CD14-positive monocyte (primary cell): Measurements from ENCODE around the gene CMYA5. TPM values are rescaled to one million over a fixed set of nuclear protein-coding genes. Genes with fewer than 3 reads are reported as not detected.

Experiments used
- DNase-seq, 3 donors: peaks; one replicate each; pipeline ENCODE4 v3.0.0-alpha.2; 2011 to 2022
- H2AFZ ChIP-seq: 2 replicates; pipeline ENCODE4 v1.6.0; 2012; ENCODE audit warnings: mild to moderate bottlenecking, low read depth, low read length, inconsistent platforms; ENCODE audit not compliant: insufficient read depth, poor library complexity, severe bottlenecking
- H3K27ac ChIP-seq, 2 donors: 1 replicate in 1 of 2; 2 replicates in 1 of 2; pipeline ENCODE4 v1.5.1; 2012 to 2013; ENCODE audit warnings: low read length in 2 of 2, control low read depth in 1 of 2, inconsistent platforms in 1 of 2, low read depth in 1 of 2, mild to moderate bottlenecking in 1 of 2
- H3K27me3 ChIP-seq, 2 donors: one replicate each; pipeline versions ENCODE4 v1.6.0 to v1.6.1; 2011 to 2013; ENCODE audit warnings: low read length in 2 of 2; ENCODE audit not compliant: control insufficient read depth in 2 of 2, insufficient read depth in 2 of 2
- H3K36me3 ChIP-seq, 2 donors: replicated peaks in 1 of 2; 1 replicate in 1 of 2; 2 replicates in 1 of 2; pipeline versions ENCODE4 v1.5.1 to v1.6.1; 2012 to 2013; ENCODE audit warnings: low read length in 2 of 2, control low read depth in 1 of 2, inconsistent platforms in 1 of 2, mild to moderate bottlenecking in 1 of 2; ENCODE audit not compliant: insufficient read depth in 2 of 2, control insufficient read depth in 1 of 2
- H3K4me1 ChIP-seq, 2 donors: 1 replicate in 1 of 2; 2 replicates in 1 of 2; pipeline versions ENCODE4 v1.5.1 to v1.6.1; 2012 to 2013; ENCODE audit warnings: low read length in 2 of 2, control low read depth in 1 of 2, inconsistent platforms in 1 of 2, mild to moderate bottlenecking in 1 of 2, moderate library complexity in 1 of 2; ENCODE audit not compliant: insufficient read depth in 2 of 2, control insufficient read depth in 1 of 2
- H3K4me2 ChIP-seq: replicated peaks from 2 replicates; pipeline ENCODE3; 2012; ENCODE audit warnings: low read length, moderate library complexity, mild to moderate bottlenecking; ENCODE audit not compliant: poor library complexity, severe bottlenecking; ENCODE audit errors: extremely low read depth
- H3K4me3 ChIP-seq, 3 experiments: fragments of 200-600 bp in 1 of 3; sonication (generic) in 1 of 3; replicated peaks in 1 of 3; 1 replicate in 2 of 3; 2 replicates in 1 of 3; pipeline ENCODE4 v1.5.1; 2011 to 2013; ENCODE audit warnings: low read length in 3 of 3, mild to moderate bottlenecking in 3 of 3, control low read depth in 2 of 3, low read depth in 2 of 3, inconsistent platforms in 1 of 3, moderate library complexity in 1 of 3
- H3K79me2 ChIP-seq: 2 replicates; pipeline ENCODE4 v1.6.0; 2012; ENCODE audit warnings: mild to moderate bottlenecking, control low read depth, inconsistent platforms, low read length, moderate library complexity; ENCODE audit not compliant: insufficient read depth
- H3K9ac ChIP-seq: 2 replicates; pipeline ENCODE4 v1.6.0; 2017; ENCODE audit warnings: low read length, mild to moderate bottlenecking; ENCODE audit not compliant: insufficient read depth, poor library complexity, severe bottlenecking
- H3K9me3 ChIP-seq, 2 donors: replicated peaks in 1 of 2; 1 replicate in 1 of 2; 2 replicates in 1 of 2; pipeline versions ENCODE4 v1.5.1 to v1.6.1; 2012 to 2013; ENCODE audit warnings: low read length in 2 of 2, control low read depth in 1 of 2; ENCODE audit not compliant: control insufficient read depth in 1 of 2, insufficient read depth in 1 of 2
- H4K20me1 ChIP-seq: 2 replicates; pipeline ENCODE4 v1.6.0; 2012; ENCODE audit warnings: mild to moderate bottlenecking, low read length, control low read depth, moderate library complexity; ENCODE audit not compliant: insufficient read depth
- H3K27ac Mint-ChIP-seq, 7 donors: one replicate each; pipeline ENCODE4 v1.8.0; 2020; ENCODE audit warnings: mild to moderate bottlenecking in 7 of 7, mixed read lengths in 7 of 7, moderate library complexity in 6 of 7, inconsistent platforms in 2 of 7
- H3K27me3 Mint-ChIP-seq, 3 donors: one replicate each; pipeline ENCODE4 v1.8.0; 2021 to 2022; ENCODE audit warnings: low read depth in 3 of 3, mild to moderate bottlenecking in 3 of 3, mixed read lengths in 3 of 3, moderate library complexity in 3 of 3, inconsistent platforms in 1 of 3
- H3K36me3 Mint-ChIP-seq, 2 donors: one replicate each; pipeline ENCODE4 v1.8.0; 2020; ENCODE audit warnings: mixed read lengths in 2 of 2, inconsistent platforms in 1 of 2, mild to moderate bottlenecking in 1 of 2
- H3K4me1 Mint-ChIP-seq: one replicate; pipeline ENCODE4 v1.8.0; 2020; ENCODE audit warnings: mild to moderate bottlenecking, mixed read lengths
- H3K4me3 Mint-ChIP-seq, 2 donors: one replicate each; pipeline ENCODE4 v1.8.0; 2020; ENCODE audit warnings: mild to moderate bottlenecking in 2 of 2, mixed read lengths in 2 of 2, moderate library complexity in 1 of 2
- H3K9me3 Mint-ChIP-seq, 7 donors: one replicate each; pipeline ENCODE4 v1.8.0; 2020 to 2022; ENCODE audit warnings: mixed read lengths in 7 of 7, mild to moderate bottlenecking in 6 of 7, moderate library complexity in 6 of 7, inconsistent platforms in 2 of 7
- CTCF ChIP-seq: fragments of 200-600 bp; IDR thresholded peaks from one replicate; pipeline ENCODE4 v1.8.0; 2022; ENCODE audit warnings: antibody characterized with exemption, mild to moderate bottlenecking
- WGBS: methylation state at CpG from one replicate; pipeline ENCODE4 v1.1.5; 2013; ENCODE audit warnings: missing lambda C conversion rate; ENCODE audit not compliant: insufficient coverage; 5-methylcytosine and 5-hydroxymethylcytosine counted together
- intact Hi-C, 2 donors: fragments of 100-400 bp; cut with micrococcal nuclease; formaldehyde crosslinking; loops; one replicate each; pipeline versions ENCODE4 v1.15.0 to v1.15.1; 2023
- polyA plus RNA-seq, 3 donors: library from polyadenylated mRNA; depleted of rRNA in 1 of 3; unstranded in 2 of 3; stranded (reverse) in 1 of 3; fragments of 300-500 nt in 2 of 3; fragments of >200 nt in 1 of 3; fragmentation: Illumina TruSeq in 2 of 3; gene quantifications; 1 replicate in 2 of 3; 2 replicates in 1 of 3; pipeline ENCODE4 v1.2.3, GENCODE V29; 2012 to 2021

Gene CMYA5
- polyA plus RNA-seq, 3 donors: 0.01 to 0.17 TPM; not detected in 1

- Mint-ChIP-seq H3K27ac (no peak overlapping the region), H3K4me3 (no peak overlapping the region), H3K36me3 (no peaks in the 10 kb centered on the region), H3K9me3 (no peaks in the 10 kb centered on the region), H3K27me3 (peaks cover 5 to 6% (median 5%) of the 10 kb centered on the region in 3 donors), H3K4me1 (peaks cover 3% of the 10 kb centered on the region)
- TF ChIP-seq CTCF: no peak
- Histone ChIP-seq H3K36me3 (no peaks in the 10 kb centered on the region), H2AFZ (no peak overlapping the region), H3K27ac (no peak overlapping the region), H3K79me2 (no peaks in the 10 kb centered on the region), H3K27me3 (peaks cover 6% of the 10 kb centered on the region in 2 donors), H3K4me1 (no peaks in the 10 kb centered on the region), H3K4me2 (no peak overlapping the region), H3K9ac (no peak overlapping the region), H4K20me1 (no peaks in the 10 kb centered on the region), H3K4me3 (no peak overlapping the region), H3K9me3 (no peaks in the 10 kb centered on the region)
- WGBS: no CpG with 5 or more reads among the region's 3 CpGs
- no peak for DNase-seq
- intact Hi-C loops: no loop called here
Measured at GRCh38 chr5:79730564-79730963, 40.9 kb downstream of the CMYA5 start.

- intact Hi-C loops: no loop called here
- Histone ChIP-seq H3K9ac (no peak overlapping the region), H3K9me3 (no peaks in the 10 kb centered on the region), H3K79me2 (no peaks in the 10 kb centered on the region), H3K4me1 (peaks cover 3 to 6% of the 10 kb centered on the region in 2 donors), H4K20me1 (no peaks in the 10 kb centered on the region), H3K27me3 (peaks cover 6% of the 10 kb centered on the region in 2 donors), H3K4me3 (no peak overlapping the region), H3K27ac (no peak overlapping the region), H2AFZ (no peak overlapping the region), H3K4me2 (no peak overlapping the region), H3K36me3 (no peaks in the 10 kb centered on the region)
- WGBS: no CpG with 5 or more reads among the region's 2 CpGs
- no peaks in the 10 kb centered on the region for H3K36me3 Mint-ChIP-seq
- no peak overlapping the region for H3K27ac Mint-ChIP-seq
- TF ChIP-seq CTCF: no peak
- DNase-seq: no peak
- H3K9me3 Mint-ChIP-seq: no peaks in the 10 kb centered on the region
- peaks cover 4 to 6% (median 5%) of the 10 kb centered on the region in 3 donors for H3K27me3 Mint-ChIP-seq
- peaks cover 15% of the 10 kb centered on the region for H3K4me1 Mint-ChIP-seq
- H3K4me3 Mint-ChIP-seq: no peak overlapping the region
Measured at GRCh38 chr5:79731775-79732174, 42.1 kb downstream of the CMYA5 start.
